GM04504 (cell line): ENCODE results near the gene FURIN.
"Not testable (repeated sequence)": the region's sequence is repeated elsewhere in the genome, so short reads cannot be mapped to it uniquely, and the experiment has no call there.

Source experiments
- DNase-seq: peaks from one replicate; pipeline ENCODE4 v3.0.0-alpha.2; 2012; ENCODE audit warnings: low read depth

The FURIN gene

DNA sequence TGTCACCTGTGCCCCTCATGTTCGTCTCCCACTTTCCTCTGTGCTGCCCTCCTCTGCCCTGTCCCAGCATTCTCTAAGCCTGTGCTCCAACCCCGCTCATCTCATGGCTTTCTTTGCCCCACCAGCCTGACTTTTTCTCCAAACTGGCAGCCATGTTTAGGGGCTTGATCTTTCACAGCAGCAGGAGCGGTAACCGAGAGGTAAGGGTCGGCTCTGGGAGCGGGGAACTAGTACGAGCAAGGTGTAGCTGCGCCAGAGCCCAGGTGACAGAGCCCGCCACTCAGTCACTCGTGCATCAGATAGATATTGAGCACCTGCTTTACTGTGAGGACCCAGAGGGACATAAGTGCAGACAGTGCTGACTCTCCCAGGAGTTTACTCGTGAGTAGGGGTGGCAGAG lies 48.1 kb downstream of the FURIN start:
- DNase-seq: no peak

DNA sequence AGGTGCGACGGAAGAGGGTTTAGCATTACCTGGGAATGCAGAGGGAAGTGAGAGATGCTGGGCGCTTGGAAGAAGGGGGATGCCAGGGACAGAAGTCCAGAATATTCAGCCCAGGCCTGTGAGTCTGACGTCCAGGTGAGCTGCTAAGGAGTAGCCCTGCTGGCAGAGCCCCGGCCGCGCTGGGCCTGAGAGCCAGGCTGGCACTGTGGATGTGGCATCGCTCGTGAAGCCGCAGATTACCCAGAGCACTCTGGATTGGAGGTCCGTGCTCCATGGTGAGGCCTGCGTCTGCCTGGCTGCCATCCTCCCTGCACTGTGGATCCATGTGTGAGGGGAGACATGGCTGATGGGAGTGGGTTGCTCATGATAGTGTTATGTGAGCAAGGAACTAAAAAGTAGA lies 49.2 kb downstream of the FURIN start:
- DNase-seq: no peak

DNA sequence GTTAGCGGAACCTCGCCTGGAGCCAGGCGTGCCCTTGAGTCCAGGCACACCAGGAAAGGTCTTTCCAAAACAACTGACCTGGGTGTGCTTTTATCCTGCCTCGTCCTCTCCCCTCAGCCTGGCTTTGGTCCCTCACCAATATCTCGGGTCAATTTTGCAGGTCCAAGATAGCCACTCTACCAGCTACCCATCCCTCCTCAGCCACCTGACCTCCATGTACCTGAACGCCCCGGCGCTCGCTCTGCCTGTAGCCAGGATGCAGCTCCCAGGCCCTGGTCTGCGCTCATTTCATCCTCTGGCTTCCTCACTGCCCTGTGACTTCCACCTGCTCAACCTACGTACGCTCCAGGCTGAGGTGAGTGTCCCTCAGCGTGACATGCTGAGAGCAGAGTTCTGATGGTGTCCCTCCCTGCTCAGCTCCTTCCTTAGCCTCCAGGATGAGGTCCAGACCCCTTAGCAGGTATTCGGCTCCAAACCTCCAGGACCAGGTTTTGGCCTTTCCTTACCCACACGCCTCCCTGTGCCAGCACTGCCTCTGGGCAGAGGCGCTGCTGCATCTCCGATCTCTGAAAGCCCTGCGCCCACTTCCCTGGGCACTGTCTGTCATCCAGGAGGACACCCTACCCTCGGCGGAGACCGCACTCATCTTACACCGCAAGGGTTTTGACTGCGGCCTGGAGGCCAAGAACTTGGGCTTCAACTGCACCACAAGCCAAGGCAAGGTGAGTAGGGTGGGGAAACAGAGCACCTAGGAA lies 49.8 kb downstream of the FURIN start:
- DNase-seq: no peak

DNA sequence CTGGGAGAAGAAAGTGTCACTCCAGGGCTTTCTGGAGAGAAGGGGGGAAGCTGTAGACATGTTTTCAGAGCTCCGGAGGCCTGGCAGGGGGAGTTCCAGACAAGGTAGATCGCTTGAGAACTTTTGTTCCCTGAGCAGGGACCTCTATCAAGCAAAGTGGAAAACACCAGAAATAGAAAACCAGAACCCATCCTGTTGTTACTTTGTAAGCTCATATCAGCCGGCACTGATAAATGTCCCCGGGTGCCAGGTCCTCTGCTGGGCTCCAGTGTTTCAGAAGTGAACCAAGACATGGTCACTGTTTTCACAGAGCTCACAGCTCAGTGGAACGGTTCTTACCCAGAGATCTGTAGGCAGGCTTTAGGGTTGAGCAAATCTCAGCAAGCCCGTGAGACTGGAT lies 50.4 kb downstream of the FURIN start:
- DNase-seq: no peak

- DNase-seq: no peak
These were observed 53.5 kb downstream of the FURIN start for GRCh38 chr15:90921887-90922286.

DNA sequence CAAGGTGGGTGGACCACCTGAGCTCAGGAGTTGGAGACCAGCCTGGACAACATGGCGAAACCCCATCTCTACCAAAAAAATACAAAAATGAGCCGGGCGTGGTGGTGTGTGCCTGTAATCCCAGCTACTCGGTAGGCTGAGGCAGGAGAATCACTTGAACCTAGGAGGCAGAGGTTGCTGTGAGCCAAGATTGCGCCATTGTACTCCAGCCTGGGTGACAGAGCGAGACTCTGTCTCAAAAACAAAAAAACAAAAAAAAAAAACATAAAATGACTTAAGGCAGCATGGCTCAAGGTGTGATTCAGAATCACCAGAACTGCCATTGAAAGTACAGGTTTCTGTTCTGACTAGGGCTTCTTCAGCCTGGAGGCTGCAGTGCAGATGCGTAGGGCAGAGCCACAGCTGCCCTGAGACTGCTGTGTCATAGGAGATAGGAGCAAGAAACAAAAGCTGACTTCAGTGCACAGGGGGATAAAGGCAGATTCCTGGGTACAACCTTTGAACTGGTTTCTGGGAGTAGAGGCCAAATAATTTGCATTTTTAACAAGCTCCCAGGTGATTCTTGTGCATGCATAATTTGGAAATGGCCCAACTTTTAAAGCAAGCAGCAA lies 54.4 kb downstream of the FURIN start:
- DNase-seq: not testable (repeated sequence)

DNA sequence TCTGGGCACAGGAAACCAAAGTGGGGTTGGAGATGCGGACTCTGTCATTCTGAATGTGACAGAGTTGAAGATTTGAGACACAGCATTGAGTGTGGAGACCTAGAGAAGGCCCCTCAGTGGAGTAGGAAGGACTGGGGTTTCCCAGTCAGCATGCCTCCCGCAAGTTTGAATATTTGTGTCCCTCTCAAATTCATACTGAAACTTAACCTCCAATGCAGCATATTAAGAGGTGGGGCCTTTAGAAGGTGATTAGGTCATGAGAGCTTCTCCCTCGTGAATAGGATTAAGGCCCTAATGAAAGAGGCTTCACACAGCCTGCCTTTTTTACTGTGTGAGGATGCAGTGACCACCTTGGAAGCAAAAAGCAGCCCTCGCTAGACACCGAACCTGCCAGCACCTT lies 56.0 kb downstream of the FURIN start:
- DNase-seq: no peak

- DNase-seq: not testable (repeated sequence)
These were observed 58.4 kb downstream of the FURIN start for GRCh38 chr15:90926766-90927165.

GRCh38 chr15:90928106-90928505 lies 59.7 kb downstream of the FURIN start:
- not testable (repeated sequence) for DNase-seq

- no peak for DNase-seq
These were observed 61.0 kb downstream of the FURIN start for GRCh38 chr15:90929246-90930019.

DNA sequence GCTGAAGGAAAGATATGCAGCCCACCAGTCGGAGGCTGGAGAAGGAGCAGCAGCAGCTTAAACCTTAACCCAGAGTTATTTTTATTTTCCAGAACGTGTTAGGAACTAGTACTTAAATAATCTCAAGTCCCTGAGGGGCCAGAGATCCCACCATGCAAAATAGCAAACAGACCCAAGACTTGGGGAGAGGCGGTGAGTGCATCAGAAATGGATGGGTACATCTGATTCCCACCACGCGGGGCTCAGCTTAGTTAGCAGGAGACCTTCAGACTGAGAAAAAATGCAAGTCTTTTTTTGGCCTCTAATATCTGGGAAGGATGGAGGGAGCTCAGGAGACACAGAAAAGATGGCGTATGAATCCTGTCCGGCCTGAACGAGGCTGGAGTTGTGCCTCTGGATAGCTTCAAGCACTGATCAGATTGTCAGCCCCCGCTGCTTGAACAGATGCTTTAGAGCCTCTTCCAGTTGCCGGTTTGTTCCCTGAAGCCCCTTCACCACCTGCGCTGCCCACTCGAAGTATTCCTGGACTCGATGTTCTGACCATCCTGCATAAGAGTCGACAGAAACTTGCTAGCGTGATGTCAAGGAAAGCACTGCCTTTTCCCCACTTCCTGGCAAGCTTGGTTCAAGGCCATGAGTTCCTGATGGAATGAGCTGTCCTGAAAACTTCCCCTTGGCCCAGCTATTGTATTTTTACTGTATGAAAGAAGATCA lies 62.6 kb downstream of the FURIN start:
- no peak for DNase-seq

DNA sequence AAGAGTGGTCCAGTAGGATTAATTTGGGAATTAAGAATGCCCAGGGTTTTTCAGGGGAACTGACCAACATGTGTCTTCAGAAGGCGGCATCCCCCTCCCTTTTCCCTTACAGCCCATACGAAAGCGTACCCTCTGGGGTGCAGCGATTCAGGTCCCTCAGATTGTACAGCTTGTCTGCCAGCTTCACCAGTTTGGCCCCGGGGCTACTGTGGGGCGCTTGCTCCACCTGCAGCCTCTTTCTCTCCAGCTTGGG lies 63.1 kb downstream of the FURIN start:
- no peak for DNase-seq

DNA sequence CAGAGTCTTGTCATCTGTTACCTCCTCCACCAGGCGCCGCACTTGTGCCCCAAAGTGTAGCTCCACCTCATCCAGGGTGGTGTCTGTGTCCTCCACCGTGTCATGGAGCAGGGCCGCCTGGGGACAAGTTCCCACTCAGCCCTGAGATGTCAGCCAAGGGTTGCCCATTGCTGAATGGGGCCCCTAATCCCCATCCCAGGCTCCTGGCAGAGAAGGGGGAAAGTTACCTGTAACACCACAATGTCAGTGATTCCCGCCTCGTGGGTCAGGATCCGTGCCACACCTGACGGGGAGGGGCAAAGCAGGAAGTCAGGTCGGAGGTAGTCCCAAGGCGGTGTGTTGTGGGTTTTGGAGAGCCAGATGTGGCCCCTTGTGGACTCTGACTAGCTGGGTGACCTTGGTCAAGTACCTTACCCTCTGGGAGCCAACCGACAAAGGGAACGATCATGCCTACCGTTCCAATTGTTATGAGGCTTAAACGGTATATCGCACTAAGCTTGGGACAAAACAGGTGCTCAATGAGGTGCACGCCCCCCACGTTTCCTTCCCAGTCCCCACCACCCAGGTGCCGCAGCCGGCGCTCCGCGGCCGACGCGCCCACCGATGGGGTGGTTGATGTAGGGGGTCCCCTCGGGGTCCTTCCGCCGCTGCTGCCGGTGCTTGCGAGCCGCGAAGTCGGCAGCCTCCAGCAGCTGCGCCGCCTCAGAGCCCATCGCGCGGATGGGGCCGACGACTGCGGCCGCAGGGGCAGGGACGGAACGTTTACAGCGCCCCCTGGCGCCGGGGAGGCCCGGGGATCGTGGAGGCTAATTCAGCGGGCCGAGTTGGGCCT lies 63.7 kb downstream of the FURIN start, which contains the start of gene HDDC3:
Gene HDDC3, minus strand, starts transcription at position 722 of the 832 bp plus-strand sequence. Its CDS starts 9 bp downstream, at position 713.
- DNase-seq: no peak

GRCh38 chr15:90932660-90932991 lies 64.2 kb downstream of the FURIN start:
- DNase-seq: no peak
